Endodermal cell (in vitro differentiated cells): ENCODE data around the gene NEDD1. TPM values are rescaled to one million over a fixed set of nuclear protein-coding genes. Genes with fewer than 3 reads are reported as not detected.

Experiments used
- DNase-seq: peaks from one replicate; pipeline ENCODE4 v3.0.0-alpha.2; 2017
- H3K27ac ChIP-seq: 2 replicates; pipeline ENCODE4 v1.5.1; 2013; ENCODE audit warnings: mild to moderate bottlenecking, low read depth, low read length, moderate library complexity
- H3K27me3 ChIP-seq: 2 replicates; pipeline ENCODE4 v1.6.1; 2013; ENCODE audit warnings: mild to moderate bottlenecking, low read length, moderate library complexity; ENCODE audit not compliant: insufficient read depth, control insufficient read depth, poor library complexity, severe bottlenecking
- H3K36me3 ChIP-seq: 2 replicates; pipeline ENCODE4 v1.7.0; 2013; ENCODE audit warnings: mild to moderate bottlenecking, low read length, moderate library complexity; ENCODE audit not compliant: control insufficient read depth, insufficient read depth
- H3K4me1 ChIP-seq: one replicate; pipeline ENCODE4 v1.7.0; 2013; ENCODE audit warnings: low read length; ENCODE audit not compliant: control insufficient read depth, insufficient read depth
- H3K4me3 ChIP-seq: 2 replicates; pipeline ENCODE4 v1.5.1; 2013; ENCODE audit warnings: mild to moderate bottlenecking, low read length, moderate library complexity
- H3K9ac ChIP-seq: 2 replicates; pipeline ENCODE4 v1.6.1; 2013; ENCODE audit warnings: mild to moderate bottlenecking, low read length, moderate library complexity; ENCODE audit not compliant: poor library complexity, severe bottlenecking; ENCODE audit errors: extremely low read depth
- H3K9me3 ChIP-seq: 2 replicates; pipeline ENCODE4 v1.6.1; 2013; ENCODE audit warnings: mild to moderate bottlenecking, low read length, moderate library complexity; ENCODE audit not compliant: control insufficient read depth
- H3K27ac Mint-ChIP-seq: 2 replicates; pipeline ENCODE4 v1.8.0; 2020; ENCODE audit warnings: mixed read lengths
- H3K27me3 Mint-ChIP-seq: 2 replicates; pipeline ENCODE4 v1.8.0; 2021; ENCODE audit warnings: mild to moderate bottlenecking, mixed read lengths; ENCODE audit not compliant: insufficient read depth
- H3K36me3 Mint-ChIP-seq: 2 replicates; pipeline ENCODE4 v1.8.0; 2020; ENCODE audit warnings: low read depth, mixed read lengths
- H3K4me1 Mint-ChIP-seq: 2 replicates; pipeline ENCODE4 v1.8.0; 2020; ENCODE audit warnings: mixed read lengths
- H3K4me3 Mint-ChIP-seq: 2 replicates; pipeline ENCODE4 v1.8.0; 2020; ENCODE audit warnings: mild to moderate bottlenecking, moderate library complexity, mixed read lengths
- H3K9me3 Mint-ChIP-seq: 2 replicates; pipeline ENCODE4 v1.8.0; 2020; ENCODE audit warnings: mild to moderate bottlenecking, mixed read lengths
- WGBS, 2 experiments: methylation state at CpG; one replicate each; pipeline versions ENCODE4 v1.1.5 to v1.1.7; 2013; ENCODE audit warnings: missing lambda C conversion rate in 2 of 2, mixed read lengths in 1 of 2; ENCODE audit not compliant: insufficient coverage in 1 of 2, insufficient read length in 1 of 2; 5-methylcytosine and 5-hydroxymethylcytosine counted together
- total RNA-seq, 2 donors: library from RNA; stranded (reverse); fragmentation: NEBNext Ultra II Directional in 1 of 2; extraction: Animal tissue kit (Norgen Biotek cat#: 25700) in 1 of 2; gene quantifications; 2 replicates in 1 of 2; 3 replicates in 1 of 2; pipeline ENCODE4 v1.2.1, GENCODE V29; 2021
- TF ChIP-seq, protein P1 (sequence below): fragments of 200-600 bp; sonication (generic); conservative IDR thresholded peaks from 2 replicates; pipeline ENCODE4 v1.5.0; 2021; ENCODE audit warnings: antibody characterized with exemption, mild to moderate bottlenecking

Gene NEDD1
- total RNA-seq, 2 donors from 2014 or later = 34.6 to 42.1 TPM

DNA sequence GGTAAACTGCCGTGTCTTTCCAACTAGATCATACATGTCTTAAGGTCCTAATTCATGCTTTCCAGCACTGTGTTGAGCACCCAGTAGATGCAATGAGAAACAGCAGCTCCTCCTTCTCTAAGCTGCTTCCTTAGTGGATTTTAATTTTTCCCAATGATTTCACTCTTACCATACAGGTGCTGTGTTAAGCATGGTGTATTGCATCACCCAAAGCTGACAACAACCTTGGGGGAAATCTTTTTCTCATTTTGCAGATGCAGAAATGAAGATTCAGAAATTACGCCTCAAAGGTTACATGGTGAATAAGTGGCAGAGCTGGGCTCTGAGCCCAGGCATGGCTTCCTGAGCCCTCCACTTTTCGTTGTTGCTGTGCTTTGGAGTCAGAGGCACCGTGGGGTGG is 75.6 kb downstream of the NEDD1 start:
- H3K36me3 Mint-ChIP-seq = no peaks in the 10 kb centered on the region
- Histone ChIP-seq H3K4me3 (no peak overlapping the region), H3K4me1 (no peaks in the 10 kb centered on the region), H3K27ac (no peak overlapping the region), H3K9ac (no peak overlapping the region), H3K9me3 (no peaks in the 10 kb centered on the region), H3K36me3 (no peaks in the 10 kb centered on the region), H3K27me3 (peaks cover 17% of the 10 kb centered on the region)
- TF ChIP-seq, protein P1, sequence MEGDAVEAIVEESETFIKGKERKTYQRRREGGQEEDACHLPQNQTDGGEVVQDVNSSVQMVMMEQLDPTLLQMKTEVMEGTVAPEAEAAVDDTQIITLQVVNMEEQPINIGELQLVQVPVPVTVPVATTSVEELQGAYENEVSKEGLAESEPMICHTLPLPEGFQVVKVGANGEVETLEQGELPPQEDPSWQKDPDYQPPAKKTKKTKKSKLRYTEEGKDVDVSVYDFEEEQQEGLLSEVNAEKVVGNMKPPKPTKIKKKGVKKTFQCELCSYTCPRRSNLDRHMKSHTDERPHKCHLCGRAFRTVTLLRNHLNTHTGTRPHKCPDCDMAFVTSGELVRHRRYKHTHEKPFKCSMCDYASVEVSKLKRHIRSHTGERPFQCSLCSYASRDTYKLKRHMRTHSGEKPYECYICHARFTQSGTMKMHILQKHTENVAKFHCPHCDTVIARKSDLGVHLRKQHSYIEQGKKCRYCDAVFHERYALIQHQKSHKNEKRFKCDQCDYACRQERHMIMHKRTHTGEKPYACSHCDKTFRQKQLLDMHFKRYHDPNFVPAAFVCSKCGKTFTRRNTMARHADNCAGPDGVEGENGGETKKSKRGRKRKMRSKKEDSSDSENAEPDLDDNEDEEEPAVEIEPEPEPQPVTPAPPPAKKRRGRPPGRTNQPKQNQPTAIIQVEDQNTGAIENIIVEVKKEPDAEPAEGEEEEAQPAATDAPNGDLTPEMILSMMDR = no peak
- no peak for DNase-seq
- H3K4me1 Mint-ChIP-seq = peaks cover 25% of the 10 kb centered on the region
- H3K27me3 Mint-ChIP-seq = peaks cover 10% of the 10 kb centered on the region
- H3K27ac Mint-ChIP-seq = no peak overlapping the region
- WGBS, 2 experiments = 93% methylated on average over 4 of the region's 4 CpGs; no CpG with 5 or more reads in 1 of the 2 experiments
- H3K9me3 Mint-ChIP-seq = no peaks in the 10 kb centered on the region
- no peak overlapping the region for H3K4me3 Mint-ChIP-seq

DNA sequence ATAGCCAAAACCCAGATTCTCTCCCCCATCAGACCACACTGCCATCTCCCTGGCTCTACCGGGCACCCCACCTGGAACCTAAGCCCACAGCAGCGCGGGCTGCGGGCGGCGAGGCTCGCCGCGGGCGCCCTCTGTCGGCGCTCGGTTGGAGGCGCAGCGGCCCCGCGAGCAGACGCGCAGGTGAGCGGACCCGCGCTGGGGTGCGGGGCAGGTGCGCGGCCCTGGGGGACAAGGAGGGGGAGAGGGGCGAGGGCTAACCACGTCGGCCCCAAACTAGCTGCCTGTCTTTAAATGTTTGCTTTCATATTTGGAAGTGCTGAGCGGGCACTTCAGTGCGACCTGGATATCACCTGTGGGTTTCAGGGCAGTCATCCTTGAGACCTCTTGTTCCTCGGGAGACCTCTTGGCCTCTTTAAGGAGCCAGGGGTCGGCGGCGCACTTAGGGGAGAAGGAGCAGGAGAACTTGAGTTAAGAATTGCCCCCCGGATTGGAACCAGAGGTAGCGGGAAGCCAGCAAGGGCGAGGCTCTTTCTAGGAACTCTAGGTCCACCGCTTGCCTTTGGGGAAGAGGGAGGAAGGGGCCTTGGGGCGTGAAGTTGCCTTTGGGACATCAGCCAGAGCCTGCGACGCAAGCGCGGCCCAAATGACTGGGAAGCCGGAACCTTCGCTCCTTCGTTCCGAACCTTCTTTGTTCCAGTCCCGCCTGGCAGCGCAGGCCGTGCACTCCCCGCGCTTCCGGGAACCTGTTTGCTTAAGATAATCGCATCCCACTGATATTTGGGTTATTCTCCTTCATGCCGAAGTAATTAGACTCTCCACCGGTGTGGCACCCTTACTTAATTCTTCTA is 78.7 kb downstream of the NEDD1 start:
- Mint-ChIP-seq H3K36me3 (no peaks in the 10 kb centered on the region), H3K4me3 (peak overlapping the region; percentile 62), H3K27me3 (peaks cover 10% of the 10 kb centered on the region), H3K4me1 (peaks cover 34% of the 10 kb centered on the region), H3K27ac (peak overlapping the region; percentile 52), H3K9me3 (no peaks in the 10 kb centered on the region)
- Histone ChIP-seq H3K36me3 (no peaks in the 10 kb centered on the region), H3K27ac (no peak overlapping the region), H3K9ac (peak overlapping the region; percentile 6), H3K4me3 (peak overlapping the region; percentile 69), H3K27me3 (peaks cover 17% of the 10 kb centered on the region), H3K4me1 (no peaks in the 10 kb centered on the region), H3K9me3 (no peaks in the 10 kb centered on the region)
- TF ChIP-seq, protein P1 = peak; percentile 98
- peak; percentile 89 for DNase-seq
- WGBS, 2 experiments = 9 to 26% methylated on average over 19 to 56 of the region's 56 CpGs

DNA sequence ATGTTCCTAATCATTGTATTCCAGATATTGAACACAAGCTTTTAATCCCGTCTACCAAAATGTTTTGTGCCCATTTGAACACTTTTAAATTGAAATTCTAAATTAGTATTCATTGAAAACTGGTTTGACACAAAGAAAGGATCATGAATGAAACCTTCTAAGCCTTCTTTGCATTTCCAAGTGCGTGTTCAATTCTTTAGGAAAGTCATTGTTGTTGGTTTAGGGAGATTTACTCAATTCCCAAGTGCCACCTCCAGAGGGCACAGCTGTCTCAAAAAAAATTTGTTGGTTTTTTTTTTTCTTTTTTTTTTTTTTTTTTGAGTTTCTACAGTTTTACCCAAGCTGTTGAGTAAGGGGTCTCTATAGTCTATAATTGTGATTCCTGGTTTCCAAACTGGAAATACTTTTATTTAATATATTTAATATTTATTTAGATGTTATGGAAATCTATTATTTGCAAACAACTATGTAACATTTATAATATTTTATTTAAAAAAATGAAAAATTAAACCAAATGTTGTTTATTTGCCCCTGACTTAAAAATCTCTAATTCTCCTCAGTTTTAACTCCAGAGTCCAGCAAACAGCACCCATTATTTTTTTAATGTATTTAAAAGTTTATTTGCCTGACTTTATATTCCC is 79.9 kb downstream of the NEDD1 start:
- H3K27ac Mint-ChIP-seq = no peak overlapping the region
- Histone ChIP-seq H3K4me1 (no peaks in the 10 kb centered on the region), H3K9me3 (no peaks in the 10 kb centered on the region), H3K4me3 (no peak overlapping the region), H3K9ac (no peak overlapping the region), H3K27me3 (peaks cover 17% of the 10 kb centered on the region), H3K36me3 (no peaks in the 10 kb centered on the region), H3K27ac (no peak overlapping the region)
- peak; percentile 72 for DNase-seq
- peaks cover 29% of the 10 kb centered on the region for H3K4me1 Mint-ChIP-seq
- H3K36me3 Mint-ChIP-seq = no peaks in the 10 kb centered on the region
- H3K4me3 Mint-ChIP-seq = no peak overlapping the region
- TF ChIP-seq, protein P1 = peak; percentile 86
- 6% methylated on average over 2 of the region's 2 CpGs; no CpG with 5 or more reads in 1 of the 2 experiments for WGBS, 2 experiments
- H3K9me3 Mint-ChIP-seq = no peaks in the 10 kb centered on the region
- H3K27me3 Mint-ChIP-seq = peaks cover 10% of the 10 kb centered on the region
